Endometrium (tissue), 2 donors: ENCODE measurements around the gene GDNF.
"Not testable (repeated sequence)": the region's sequence is repeated elsewhere in the genome, so short reads cannot be mapped to it uniquely, and the experiment has no call there.

Source experiments
- FAIRE-seq: peaks from 2 replicates; lab custom pipeline; 2012; peaks lifted over from hg19 to GRCh38; lab: Jason Lieb, UNC
- donor health status: control.
- donor health status: control.

Gene GDNF, protein sequence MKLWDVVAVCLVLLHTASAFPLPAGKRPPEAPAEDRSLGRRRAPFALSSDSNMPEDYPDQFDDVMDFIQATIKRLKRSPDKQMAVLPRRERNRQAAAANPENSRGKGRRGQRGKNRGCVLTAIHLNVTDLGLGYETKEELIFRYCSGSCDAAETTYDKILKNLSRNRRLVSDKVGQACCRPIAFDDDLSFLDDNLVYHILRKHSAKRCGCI

GRCh38 chr5:37839407-37840052 is at the start of gene GDNF:
TSS of gene GDNF (minus strand) at chr5:37840041. CDS start at chr5:37834796, 5,245 bp downstream.
- FAIRE-seq = no peak

DNA sequence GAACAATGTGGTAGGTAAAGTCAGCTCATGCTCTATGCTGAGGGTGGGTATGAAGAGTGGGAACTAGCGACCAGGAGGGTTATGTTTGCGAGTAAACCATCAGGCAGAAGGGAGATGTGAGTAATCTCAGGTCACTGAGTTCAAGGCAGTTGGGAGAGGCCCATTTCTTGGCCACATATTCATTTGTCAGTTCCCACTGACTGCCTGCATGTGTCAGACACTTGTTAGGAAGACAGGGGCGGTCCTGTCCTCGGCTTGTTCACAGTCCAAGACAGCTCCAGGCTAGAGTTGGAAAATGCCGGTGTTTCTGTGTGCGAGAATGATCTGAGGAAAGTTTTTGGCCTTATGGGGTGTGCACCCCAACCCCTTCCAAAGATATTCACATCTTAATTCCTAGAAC is 48.6 kb upstream of the GDNF start:
- FAIRE-seq = no peak

DNA sequence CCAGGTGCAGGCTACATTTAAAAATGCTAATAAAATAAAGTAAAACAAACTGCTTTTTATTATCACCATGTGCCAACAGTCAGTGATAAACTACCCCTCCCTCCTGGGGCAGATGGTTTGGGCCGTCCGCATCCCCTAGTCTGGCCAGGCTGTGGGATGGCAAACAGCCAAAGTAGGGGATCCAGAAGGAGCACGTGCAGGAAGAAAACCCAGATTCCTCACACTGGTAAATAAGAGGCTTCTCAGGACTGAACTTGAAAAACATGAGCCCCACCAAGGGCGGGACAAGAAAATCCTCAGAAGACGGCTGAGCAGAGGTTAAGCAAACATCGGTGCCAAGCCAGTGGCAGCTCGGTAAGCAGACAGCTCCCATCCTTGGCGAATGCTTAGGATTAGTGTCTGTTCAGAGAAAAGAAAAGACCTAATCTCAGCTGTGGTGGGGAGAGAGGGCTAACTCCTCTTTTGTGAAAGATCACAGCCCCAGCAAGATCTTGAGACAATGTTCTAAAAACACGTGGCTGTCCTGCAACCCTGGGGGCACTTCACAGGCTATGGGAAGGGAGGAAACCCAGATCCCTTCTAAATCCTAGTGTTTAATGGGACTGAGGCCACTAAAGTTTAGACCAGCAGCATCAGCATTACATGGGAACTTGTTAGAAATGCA is 46.5 kb upstream of the GDNF start:
- no peak for FAIRE-seq

- no peak for FAIRE-seq
These were observed 42.8 kb upstream of the GDNF start for GRCh38 chr5:37882636-37883035.

DNA sequence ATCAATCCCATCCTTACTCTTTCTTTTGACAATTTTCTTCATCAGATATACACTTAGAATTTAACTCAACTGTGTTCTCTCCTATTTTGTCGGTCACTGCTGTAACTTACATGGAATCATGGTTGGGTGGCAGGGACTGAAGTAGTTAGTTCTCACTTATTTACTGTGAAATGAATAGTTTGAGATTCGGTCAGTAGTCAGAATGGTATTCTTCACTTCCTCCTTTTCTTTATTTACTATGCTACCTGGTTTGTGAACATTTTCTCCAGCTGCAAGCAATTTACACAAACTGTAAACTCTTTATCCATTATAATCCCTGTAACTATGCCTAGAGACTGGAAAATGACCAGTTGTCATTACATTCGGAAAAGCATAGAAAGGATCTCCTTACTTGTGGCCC is 41.5 kb upstream of the GDNF start:
- FAIRE-seq = no peak

GRCh38 chr5:37876943-37877342 is 37.1 kb upstream of the GDNF start:
- FAIRE-seq = no peak

DNA sequence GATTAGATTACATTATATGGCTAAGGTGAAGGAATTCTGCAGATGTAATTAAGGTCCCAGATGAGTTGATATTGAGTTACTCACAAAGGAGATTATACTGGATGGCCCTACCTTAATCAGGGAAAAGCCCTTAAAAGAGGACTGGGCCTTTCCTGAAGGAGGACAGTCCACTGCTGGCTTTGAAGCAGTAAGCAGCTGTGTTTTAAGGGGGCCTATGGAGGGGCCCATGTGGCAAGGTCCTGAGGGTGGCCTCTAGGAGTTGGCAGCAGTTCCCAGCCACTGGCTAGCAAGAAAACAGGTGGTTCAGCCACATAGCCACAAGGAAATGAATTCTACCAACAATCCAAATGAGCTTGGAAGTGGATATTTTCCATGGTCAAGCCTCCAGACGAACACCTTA is 36.4 kb upstream of the GDNF start:
- no peak for FAIRE-seq

DNA sequence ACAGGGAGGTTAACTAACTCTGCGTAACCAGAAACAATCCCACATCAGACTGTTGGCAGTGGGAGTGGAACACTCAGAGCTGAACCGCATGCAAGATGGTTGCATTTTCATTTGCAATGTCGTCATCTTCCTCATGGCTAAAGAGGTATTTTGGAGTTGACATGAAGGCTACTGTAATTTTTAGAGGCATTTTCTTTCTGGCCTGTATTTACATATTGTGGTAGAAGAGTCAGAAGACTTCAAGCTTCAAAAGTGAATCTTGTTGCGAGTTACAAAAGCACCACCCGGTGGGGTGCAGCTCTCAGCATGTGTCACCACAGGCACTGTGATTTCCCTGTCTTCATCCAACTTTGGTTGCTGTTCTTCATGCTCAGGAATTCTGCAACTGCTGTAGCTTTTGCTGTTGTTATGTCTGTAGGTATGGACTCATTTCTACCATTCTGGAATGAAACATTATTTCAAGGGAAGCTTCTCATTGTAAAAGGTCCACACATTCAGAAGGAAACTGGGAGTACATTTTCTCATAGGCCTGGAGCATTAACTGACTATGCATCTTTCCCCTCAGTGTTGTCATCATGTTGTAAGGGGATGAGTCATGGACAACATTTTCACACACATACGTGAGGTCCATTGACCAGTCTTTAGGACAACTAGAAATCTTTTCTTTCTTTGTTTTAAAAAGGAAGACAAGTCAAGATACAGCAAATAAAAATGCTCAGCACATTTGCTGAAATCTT is 35.4 kb upstream of the GDNF start:
- no peak for FAIRE-seq

GRCh38 chr5:37873988-37874387 is 34.1 kb upstream of the GDNF start:
- no peak for FAIRE-seq

DNA sequence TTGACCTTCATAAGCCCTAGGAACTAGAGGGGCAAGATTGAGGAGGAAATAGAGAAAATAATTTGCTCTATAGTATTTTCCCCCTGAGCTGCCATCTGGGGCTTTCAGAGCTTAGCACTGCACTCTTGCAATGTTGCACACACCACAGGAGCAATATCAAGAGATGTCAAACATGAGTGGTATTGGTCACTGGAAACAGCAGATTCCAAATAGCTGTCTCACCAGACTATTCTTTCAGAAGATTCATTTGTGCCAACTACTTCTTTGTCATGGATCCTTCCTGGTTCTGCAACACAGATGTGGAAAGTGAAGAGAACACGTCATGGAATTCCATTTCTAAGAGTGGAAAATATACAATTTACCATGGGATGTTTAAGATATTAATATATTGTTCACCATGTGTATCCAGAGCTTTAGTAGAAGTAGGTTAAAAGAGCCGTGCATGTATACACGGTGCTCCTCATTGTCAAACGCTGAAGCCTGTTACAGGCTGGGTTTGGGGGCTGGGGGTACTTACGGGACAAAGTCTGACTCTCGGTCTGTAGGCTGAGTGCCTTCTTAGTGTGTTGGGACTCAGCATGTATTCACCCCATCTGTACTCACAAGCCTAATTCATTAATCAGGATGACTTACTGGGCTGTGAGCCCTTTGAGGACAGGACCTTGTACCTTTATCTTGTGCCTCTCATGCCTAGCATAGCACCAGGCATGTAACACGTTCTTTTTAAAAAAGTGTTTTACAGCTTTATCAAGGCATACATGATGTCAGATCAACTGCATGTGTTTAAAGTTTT is 31.4 kb upstream of the GDNF start:
- no peak for FAIRE-seq

DNA sequence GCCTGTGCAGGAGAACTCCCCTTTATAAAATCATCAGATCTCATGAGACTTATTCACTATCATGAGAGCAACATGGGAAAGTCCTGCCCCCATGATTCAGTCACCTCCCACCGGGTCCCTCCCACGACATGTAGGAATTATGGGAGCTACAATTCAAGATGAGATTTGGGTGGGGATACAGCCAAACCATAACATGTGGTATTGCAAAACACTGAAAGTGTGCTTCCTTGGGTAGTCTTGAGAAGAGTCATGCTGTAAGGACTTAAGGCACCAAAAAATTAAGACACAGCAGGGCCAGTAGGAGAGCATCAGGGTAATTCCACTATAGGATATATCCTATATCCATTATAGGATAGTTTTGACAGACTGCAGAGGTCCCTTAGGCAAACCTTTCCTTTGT is 29.4 kb upstream of the GDNF start:
- FAIRE-seq = no peak

- FAIRE-seq = no peak
These were observed 27.8 kb upstream of the GDNF start for GRCh38 chr5:37867654-37868053.

- not testable (repeated sequence) for FAIRE-seq
These were observed 23.1 kb upstream of the GDNF start for GRCh38 chr5:37862907-37863306.

GRCh38 chr5:37860206-37860605 is 20.4 kb upstream of the GDNF start:
- no peak for FAIRE-seq

- FAIRE-seq = no peak
These were observed 20.0 kb upstream of the GDNF start for GRCh38 chr5:37859805-37860204.

- no peak for FAIRE-seq
These were observed 18.4 kb upstream of the GDNF start for GRCh38 chr5:37858250-37858649.

DNA sequence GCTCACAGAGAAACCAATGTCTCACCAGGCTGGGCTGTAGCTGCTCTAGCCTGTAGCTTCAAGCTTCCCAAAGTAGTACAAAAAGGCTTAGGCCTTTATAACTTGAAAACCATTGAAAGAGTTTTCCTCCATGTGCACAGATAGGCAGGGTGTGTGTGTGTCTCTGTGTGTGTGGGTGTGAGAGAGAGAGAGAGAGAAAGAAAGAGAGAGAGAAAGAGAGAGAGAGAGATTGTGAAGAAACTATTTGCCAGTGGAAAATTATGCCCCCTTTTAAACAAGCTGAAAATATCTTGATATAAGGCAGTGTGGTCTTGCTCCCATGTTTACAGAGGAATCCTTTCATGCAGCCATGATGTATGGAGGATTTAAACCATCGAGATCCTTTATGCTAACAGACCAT is 17.9 kb upstream of the GDNF start:
- no peak for FAIRE-seq

DNA sequence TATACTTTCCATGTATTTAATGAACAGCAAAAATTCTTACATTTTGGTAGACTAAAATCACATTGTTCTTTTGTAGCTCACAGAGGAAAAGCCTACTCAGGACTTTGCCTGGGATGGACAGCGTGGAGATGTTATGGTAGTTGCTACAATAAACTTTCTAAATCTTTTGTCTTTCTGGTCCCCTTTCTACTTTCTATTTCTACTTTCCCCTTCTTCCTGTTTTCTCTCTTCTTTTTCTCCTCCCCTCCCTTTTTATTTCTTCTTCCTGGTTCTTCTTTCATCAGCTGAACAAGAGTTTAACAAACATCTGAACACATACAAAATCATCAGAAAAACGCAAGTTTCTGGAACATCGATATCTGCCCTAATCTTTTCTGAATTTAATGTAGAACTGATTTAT is 15.6 kb upstream of the GDNF start:
- FAIRE-seq = no peak

DNA sequence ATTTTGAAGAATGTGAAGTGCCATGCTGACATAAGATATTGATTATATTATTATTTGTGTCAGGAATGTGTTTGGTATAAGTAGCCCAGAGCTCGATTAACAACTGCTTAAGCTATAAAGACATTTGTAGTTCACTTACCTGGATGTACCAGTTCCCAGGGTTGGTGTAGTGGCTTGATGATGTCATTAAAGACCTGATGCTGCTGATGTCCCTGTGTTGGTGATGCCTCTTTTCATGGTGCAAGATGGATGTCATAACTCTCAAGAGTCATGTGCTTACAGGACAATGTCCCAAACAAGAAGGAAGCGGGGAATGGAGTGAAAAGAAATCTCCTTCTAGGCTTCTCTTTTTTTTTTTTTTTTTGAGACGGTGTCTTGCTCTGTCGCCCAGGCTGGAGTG is 11.5 kb upstream of the GDNF start:
- FAIRE-seq = no peak

GRCh38 chr5:37850226-37850865 is 10.5 kb upstream of the GDNF start:
- no peak for FAIRE-seq

- FAIRE-seq = no peak
These were observed 9.8 kb upstream of the GDNF start for GRCh38 chr5:37849641-37850040.

DNA sequence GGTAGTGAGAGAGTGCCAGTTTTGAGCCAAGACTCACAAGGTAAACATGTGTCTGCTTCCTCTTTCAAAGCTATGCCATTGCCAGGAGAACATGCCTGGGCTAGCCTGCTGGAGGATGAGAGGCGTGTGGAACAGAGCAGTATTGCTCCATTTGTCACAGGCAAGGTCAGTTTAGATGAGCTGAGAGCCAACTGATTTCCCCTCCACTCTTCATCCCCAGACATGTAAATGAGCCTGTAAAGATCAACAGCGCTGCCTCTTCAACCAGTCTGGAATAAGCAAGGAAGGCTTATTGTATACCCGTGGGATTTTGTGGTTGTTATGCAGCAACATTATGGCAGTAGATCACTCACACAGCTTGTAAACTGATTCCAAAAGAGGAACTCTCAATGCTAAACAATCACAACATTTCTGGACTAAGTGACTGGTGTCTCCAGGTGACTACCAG is 8.2 kb upstream of the GDNF start:
- FAIRE-seq = no peak
